Skeletal muscle tissue (tissue), 4 donors: ENCODE results near the gene LAMB1. TPM values are rescaled to one million over a fixed set of nuclear protein-coding genes. Genes with fewer than 3 reads are reported as not detected.
"Not testable (repeated sequence)": the region's sequence is repeated elsewhere in the genome, so short reads cannot be mapped to it uniquely, and the experiment has no call there.

Experiments
- H3K27ac ChIP-seq: one replicate; pipeline ENCODE4 v1.7.0; 2013; ENCODE audit warnings: mild to moderate bottlenecking, low read depth, low read length, inconsistent platforms
- H3K27me3 ChIP-seq, 3 donors: one replicate each; pipeline ENCODE4 v1.7.0; 2013; ENCODE audit warnings: low read length in 3 of 3; ENCODE audit not compliant: control insufficient read depth in 3 of 3, insufficient read depth in 3 of 3
- H3K36me3 ChIP-seq, 3 donors: one replicate each; pipeline ENCODE4 v1.7.0; 2013; ENCODE audit warnings: low read length in 3 of 3; ENCODE audit not compliant: control insufficient read depth in 3 of 3, insufficient read depth in 3 of 3
- H3K4me1 ChIP-seq, 3 donors: one replicate each; pipeline ENCODE4 v1.7.0; 2013; ENCODE audit warnings: low read length in 3 of 3, mild to moderate bottlenecking in 3 of 3; ENCODE audit not compliant: control insufficient read depth in 3 of 3, insufficient read depth in 3 of 3
- H3K4me3 ChIP-seq, 3 donors: one replicate each; pipeline ENCODE4 v1.7.0; 2013; ENCODE audit warnings: low read length in 3 of 3
- H3K9ac ChIP-seq, 3 donors: one replicate each; pipeline ENCODE4 v1.7.0; 2013; ENCODE audit warnings: low read length in 3 of 3, mild to moderate bottlenecking in 3 of 3, moderate library complexity in 2 of 3, low read depth in 1 of 3
- H3K9me3 ChIP-seq, 3 donors: one replicate each; pipeline ENCODE4 v1.7.0; 2013; ENCODE audit warnings: low read length in 3 of 3; ENCODE audit not compliant: control insufficient read depth in 3 of 3
- total RNA-seq: library from RNA; depleted of rRNA; stranded (reverse); fragments of >200 nt; gene quantifications from one replicate; pipeline ENCODE4 v1.2.3, GENCODE V29; 2014
- donor health status: Osteomylitis.

Gene LAMB1
- total RNA-seq, 1 donor from 2014 or later: 195 TPM

DNA sequence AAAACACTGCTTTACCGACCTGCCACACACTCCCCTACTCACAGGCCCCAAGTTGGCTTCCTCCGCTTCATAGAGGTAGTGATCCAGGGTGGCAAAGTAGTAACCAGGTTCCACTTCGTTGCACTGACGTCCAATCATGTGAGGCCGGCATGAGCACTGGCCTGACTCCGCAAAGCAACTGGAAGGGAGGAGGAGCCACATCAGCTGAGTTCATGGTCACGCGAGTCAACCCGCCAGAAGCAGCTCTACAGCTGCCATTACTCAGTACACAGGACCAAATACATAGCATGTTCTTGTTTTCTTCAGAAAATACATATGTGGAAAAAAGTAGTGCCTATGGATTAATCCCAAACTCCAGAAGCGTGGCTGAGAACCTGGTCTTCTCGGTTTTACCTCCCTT is 38.5 kb downstream of the LAMB1 start:
- H3K4me1 ChIP-seq: peaks cover 0 to 3% (median 2%) of the 10 kb centered on the region in 3 donors
- no peak overlapping the region for H3K27ac ChIP-seq
- no peak overlapping the region for H3K9ac ChIP-seq
- H3K36me3 ChIP-seq: peaks cover 0 to 8% (median 2%) of the 10 kb centered on the region in 3 donors
- peaks cover 0 to 9% (median 6%) of the 10 kb centered on the region in 3 donors for H3K27me3 ChIP-seq
- no peaks in the 10 kb centered on the region for H3K9me3 ChIP-seq
- H3K4me3 ChIP-seq: no peak overlapping the region

DNA sequence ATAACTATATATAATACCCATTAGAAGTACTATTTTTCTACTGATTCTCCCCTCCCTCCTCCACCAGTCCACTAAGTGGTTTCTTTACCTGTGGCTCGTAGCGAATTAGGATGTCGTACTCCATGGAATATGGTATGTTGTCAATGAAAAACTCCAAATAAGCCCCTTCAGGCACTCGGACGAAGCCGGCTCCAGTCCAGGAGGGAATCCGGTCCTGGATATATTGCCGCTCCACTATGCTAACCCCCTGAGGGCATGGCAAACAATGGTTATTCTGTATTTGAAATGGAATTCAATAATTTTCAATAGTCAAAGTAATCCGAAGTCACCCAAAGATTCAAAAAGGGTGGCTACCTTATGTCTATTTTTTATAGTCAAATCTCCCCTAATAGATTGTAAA is 40.1 kb downstream of the LAMB1 start:
- Histone ChIP-seq H3K36me3 (peaks cover 0 to 8% (median 5%) of the 10 kb centered on the region in 3 donors), H3K4me1 (peaks cover 3 to 9% (median 4%) of the 10 kb centered on the region in 3 donors), H3K27me3 (peaks cover 0 to 14% (median 7%) of the 10 kb centered on the region in 3 donors), H3K27ac (no peak overlapping the region), H3K4me3 (no peak overlapping the region), H3K9ac (no peak overlapping the region), H3K9me3 (no peaks in the 10 kb centered on the region)

DNA sequence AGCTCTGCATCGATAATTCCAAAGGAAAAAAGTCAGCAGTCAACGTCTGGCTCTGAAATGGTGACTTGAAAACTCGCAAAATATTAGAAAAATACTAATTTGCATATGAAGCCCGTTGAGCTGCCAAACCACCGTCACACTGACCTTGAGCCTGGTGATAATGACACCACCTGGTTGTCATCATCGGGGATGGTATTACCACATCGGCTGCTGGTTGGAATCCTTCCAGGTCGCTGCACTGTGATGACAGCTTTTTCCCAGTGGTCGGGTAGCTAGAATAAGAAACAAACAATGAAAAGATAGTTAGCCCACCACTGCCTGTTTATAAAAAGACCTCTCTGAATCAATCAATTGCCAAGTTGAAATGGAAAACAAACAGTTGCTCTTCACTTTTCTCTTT is 41.6 kb downstream of the LAMB1 start:
- peaks cover 0 to 9% (median 5%) of the 10 kb centered on the region in 3 donors for H3K36me3 ChIP-seq

DNA sequence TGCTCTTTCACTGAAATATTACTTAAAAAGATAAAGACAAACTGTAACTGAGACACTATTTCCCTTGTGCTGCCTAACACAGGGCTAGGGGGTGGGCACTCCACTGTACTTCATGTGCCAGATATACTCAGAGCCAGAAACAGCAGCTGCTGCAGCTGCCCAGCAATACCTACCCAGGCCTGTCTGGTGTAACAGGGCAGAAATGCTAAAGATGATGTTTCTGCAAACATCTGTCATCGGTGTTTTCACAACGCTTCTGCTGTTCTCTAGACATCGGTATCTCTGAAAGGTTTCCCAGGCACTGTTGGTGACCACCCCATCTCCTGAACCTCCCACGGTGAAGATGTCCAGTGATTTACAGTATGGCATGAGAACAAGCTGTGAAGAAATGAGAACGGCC is 42.7 kb downstream of the LAMB1 start:
- peaks cover 2 to 9% (median 3%) of the 10 kb centered on the region in 3 donors for H3K4me1 ChIP-seq
- H3K9ac ChIP-seq: no peak overlapping the region
- no peak overlapping the region for H3K27ac ChIP-seq
- peaks cover 0 to 22% (median 7%) of the 10 kb centered on the region in 3 donors for H3K27me3 ChIP-seq
- H3K36me3 ChIP-seq: peaks cover 0 to 11% (median 5%) of the 10 kb centered on the region in 3 donors
- H3K9me3 ChIP-seq: no peaks in the 10 kb centered on the region
- H3K4me3 ChIP-seq: no peak overlapping the region

More for the DNA sequence above, 41.6 kb downstream of the LAMB1 start:
- H3K27me3 ChIP-seq: peaks cover 0 to 16% (median 7%) of the 10 kb centered on the region in 3 donors
- H3K9ac ChIP-seq: no peak overlapping the region
- no peaks in the 10 kb centered on the region for H3K9me3 ChIP-seq
- peaks cover 2 to 9% (median 3%) of the 10 kb centered on the region in 3 donors for H3K4me1 ChIP-seq
- no peak overlapping the region for H3K27ac ChIP-seq
- no peak overlapping the region for H3K4me3 ChIP-seq

DNA sequence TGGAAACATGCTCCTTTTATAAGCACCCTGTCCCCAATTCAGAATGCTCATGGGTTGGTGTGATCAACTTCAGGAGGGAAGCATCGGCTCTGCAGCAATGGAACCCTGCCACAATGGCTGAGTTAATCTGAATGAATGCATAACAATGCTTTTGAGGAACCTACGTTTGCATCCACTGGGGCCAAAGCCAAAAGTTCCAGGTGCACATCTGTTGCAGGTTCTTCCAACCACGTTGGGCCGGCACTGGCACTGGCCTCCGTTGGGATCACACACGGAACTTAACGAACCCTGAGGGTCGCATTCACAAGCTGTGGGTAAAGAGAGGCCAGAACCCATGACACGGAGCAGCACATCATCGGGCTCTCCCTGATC is 43.4 kb downstream of the LAMB1 start:
- Histone ChIP-seq H3K27me3 (peaks cover 0 to 23% (median 7%) of the 10 kb centered on the region in 3 donors), H3K36me3 (peaks cover 0 to 11% (median 5%) of the 10 kb centered on the region in 3 donors), H3K9me3 (no peaks in the 10 kb centered on the region), H3K4me1 (peaks cover 2 to 9% (median 3%) of the 10 kb centered on the region in 3 donors), H3K4me3 (no peak overlapping the region), H3K9ac (no peak overlapping the region), H3K27ac (no peak overlapping the region)

DNA sequence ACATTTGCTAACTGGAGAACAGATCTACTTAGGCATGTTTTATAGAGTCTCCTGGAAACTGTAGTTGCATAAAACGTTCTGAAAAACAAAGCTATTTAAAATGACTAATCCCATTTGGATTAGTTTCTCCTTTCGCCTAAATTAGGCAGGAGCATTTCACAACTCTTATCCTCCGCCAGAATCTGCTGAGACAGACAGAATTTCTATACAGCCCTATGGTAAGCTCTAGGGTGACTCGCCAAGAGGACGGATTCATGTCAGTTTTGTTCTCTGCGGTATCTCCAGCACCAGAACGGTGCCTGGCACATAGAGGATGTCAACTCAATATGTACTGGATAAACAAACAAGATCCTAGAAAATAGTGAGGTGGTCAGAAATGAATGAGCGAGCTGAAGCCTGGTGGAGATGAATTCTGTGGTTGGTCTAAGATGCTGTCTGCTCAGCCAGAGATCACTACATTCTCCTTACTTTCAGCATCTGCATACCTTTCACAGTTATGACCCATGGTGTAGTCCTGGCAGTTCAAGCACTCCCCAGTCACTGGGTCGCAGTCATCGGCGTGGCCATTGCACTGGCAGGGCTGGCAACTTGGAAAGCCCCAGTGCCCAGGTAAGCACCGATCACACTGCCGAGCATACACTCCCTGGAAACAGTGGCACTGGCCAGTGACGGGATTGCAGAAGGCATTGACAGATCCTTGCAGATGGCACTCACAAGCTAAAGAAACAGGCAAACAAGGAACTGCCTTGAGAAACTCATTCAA is 44.0 kb downstream of the LAMB1 start:
- Histone ChIP-seq H3K27ac (no peak overlapping the region), H3K9me3 (no peaks in the 10 kb centered on the region)

DNA sequence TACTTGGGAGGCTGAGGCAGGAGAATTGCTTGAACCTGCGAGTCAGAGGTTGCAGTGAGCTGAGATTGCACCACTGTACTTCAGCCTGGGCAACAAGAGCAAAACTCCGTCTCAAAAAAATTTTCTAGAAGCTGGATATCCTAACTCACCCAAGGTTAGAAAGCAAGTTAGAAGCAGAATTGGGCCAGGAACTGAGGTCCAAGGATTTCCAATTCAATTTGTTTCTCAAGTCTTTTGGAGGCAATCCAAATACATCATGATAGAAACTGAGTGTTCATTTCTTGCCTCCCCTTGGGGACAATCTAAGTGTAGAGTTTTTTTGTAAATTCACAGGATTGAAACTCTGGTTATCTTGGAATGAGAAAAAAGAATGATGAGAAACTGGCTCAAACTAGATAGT is 45.5 kb downstream of the LAMB1 start:
- H3K4me1 ChIP-seq: peaks cover 2 to 9% (median 3%) of the 10 kb centered on the region in 3 donors
- peaks cover 0 to 10% (median 7%) of the 10 kb centered on the region in 3 donors for H3K36me3 ChIP-seq
- no peak overlapping the region for H3K9ac ChIP-seq
- H3K9me3 ChIP-seq: no peaks in the 10 kb centered on the region
- H3K27ac ChIP-seq: peak overlapping the region; percentile 8
- H3K27me3 ChIP-seq: peaks cover 0 to 23% (median 7%) of the 10 kb centered on the region in 3 donors
- no peak overlapping the region for H3K4me3 ChIP-seq

More for the DNA sequence above, 44.0 kb downstream of the LAMB1 start:
- Histone ChIP-seq H3K9ac (no peak overlapping the region), H3K27me3 (peaks cover 0 to 23% (median 7%) of the 10 kb centered on the region in 3 donors), H3K4me1 (peaks cover 2 to 9% (median 3%) of the 10 kb centered on the region in 3 donors), H3K36me3 (peaks cover 0 to 7% (median 3%) of the 10 kb centered on the region in 3 donors), H3K4me3 (no peak overlapping the region)

DNA sequence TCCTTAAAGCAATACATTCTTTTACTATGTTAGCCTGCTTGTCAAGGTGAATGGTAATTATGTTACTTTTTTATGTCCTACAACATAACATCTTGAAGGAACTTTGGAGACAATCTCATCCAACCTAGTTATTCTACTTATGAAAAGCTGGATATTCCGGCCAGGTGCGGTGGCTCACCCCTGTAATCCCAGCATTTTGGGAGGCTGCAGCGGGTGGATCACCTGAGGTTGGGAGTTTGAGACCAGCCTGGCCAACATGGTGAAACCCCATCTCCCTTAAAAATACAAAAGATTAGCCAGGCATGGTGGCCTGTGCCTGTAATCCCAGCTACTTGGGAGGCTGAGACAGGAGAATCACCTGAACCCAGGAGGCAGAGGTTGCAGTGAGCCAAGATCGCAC is 46.0 kb downstream of the LAMB1 start:
- not testable (repeated sequence) for H3K27ac ChIP-seq

DNA sequence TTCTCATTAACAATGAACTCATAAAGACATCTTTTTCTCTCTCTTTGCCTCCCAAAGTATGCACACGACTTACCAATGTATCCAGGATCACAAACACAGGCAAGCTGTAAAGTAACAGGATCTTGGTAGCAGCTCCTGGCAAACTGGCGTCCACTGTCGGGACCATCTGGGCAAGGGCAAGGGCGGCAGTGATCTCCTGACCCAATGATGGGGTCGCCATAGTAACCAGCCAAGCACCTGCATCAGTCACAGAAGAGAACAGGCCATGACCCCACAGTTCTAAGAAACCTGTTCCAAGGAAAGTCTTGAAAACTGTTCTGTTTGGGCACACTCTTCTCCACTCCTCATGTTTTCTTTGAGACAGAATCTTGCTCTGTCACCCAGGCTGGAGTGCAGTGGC is 47.6 kb downstream of the LAMB1 start:
- Histone ChIP-seq H3K27ac (no peak overlapping the region), H3K4me3 (no peak overlapping the region), H3K9ac (no peak overlapping the region), H3K4me1 (peaks cover 2 to 18% (median 7%) of the 10 kb centered on the region in 3 donors), H3K36me3 (peaks cover 4 to 11% (median 10%) of the 10 kb centered on the region in 3 donors), H3K27me3 (peaks cover 0 to 21% (median 7%) of the 10 kb centered on the region in 3 donors), H3K9me3 (no peaks in the 10 kb centered on the region)

More for the DNA sequence above, 46.0 kb downstream of the LAMB1 start:
- H3K36me3 ChIP-seq: peaks cover 0 to 10% (median 9%) of the 10 kb centered on the region in 3 donors
- H3K27me3 ChIP-seq: peaks cover 0 to 23% (median 7%) of the 10 kb centered on the region in 3 donors
- not testable (repeated sequence) for H3K9ac ChIP-seq, H3K9me3 ChIP-seq, H3K4me1 ChIP-seq, H3K4me3 ChIP-seq

DNA sequence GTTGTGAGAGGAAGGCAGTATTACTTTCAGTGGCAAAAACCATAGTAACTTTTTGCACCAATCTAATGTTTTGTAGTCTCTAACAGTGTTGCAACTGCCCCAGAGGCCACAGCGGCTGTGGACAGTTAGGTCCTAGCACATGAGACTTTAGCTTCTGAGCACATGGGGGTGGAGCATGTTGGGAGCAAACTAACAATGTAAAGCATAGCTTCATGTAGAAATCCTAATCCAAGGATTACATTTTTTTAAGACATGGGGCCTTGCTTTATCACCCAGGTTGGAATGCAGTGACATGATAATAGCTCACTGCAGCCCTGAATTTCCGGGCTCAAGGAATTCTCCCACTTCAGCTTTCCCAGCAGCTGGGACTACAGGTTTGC is 49.0 kb downstream of the LAMB1 start:
- H3K27ac ChIP-seq: no peak overlapping the region
- H3K9ac ChIP-seq: no peak overlapping the region

More for the DNA sequence above, 49.0 kb downstream of the LAMB1 start:
- H3K4me1 ChIP-seq: peaks cover 0 to 10% (median 4%) of the 10 kb centered on the region in 3 donors
- peaks cover 0 to 9% (median 0%) of the 10 kb centered on the region in 3 donors for H3K27me3 ChIP-seq
- no peaks in the 10 kb centered on the region for H3K9me3 ChIP-seq
- H3K4me3 ChIP-seq: no peak overlapping the region
- peaks cover 4 to 9% (median 8%) of the 10 kb centered on the region in 3 donors for H3K36me3 ChIP-seq
